ENCODE results near the gene FHIT.

DNA sequence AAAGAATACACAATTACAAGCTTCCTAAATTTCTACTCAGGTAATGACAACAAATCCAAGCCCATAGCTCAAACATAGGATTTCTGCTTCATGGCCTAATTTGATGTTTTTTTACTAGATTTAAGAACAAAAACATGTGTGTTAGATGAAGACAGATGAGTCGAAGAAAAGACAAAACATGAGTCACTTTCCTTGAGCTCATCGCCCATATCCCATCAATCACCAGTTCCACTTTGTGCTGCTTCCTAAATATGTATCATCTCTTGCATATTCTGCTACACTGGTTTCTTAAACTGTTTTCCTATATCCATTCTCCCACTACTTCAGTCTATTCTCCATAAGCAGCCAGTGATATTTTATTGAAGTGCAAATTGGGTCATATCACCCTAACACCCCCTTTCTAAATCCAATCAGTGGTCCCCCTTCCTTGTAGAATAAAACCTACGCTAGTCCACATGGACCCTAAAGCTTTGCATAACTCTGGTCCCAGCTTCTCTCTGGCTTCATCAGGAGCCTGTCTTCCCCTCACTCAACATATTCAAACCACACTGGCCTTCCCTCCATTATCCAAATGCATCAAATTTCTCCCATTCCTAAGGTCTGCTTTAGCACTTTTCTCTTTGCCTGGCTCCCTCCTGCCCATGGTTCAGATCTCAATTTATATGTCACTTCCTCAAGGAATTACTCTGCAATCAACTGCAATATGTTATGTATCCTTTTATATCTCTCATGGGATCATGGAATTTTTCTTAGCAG is 1033.9 kb downstream of the FHIT start:
- TF ChIP-seq POLR2A (IDR thresholded peaks at IDR 0.05; ENCODE audit: low read depth) = no peak
- TF ChIP-seq, protein P1, sequence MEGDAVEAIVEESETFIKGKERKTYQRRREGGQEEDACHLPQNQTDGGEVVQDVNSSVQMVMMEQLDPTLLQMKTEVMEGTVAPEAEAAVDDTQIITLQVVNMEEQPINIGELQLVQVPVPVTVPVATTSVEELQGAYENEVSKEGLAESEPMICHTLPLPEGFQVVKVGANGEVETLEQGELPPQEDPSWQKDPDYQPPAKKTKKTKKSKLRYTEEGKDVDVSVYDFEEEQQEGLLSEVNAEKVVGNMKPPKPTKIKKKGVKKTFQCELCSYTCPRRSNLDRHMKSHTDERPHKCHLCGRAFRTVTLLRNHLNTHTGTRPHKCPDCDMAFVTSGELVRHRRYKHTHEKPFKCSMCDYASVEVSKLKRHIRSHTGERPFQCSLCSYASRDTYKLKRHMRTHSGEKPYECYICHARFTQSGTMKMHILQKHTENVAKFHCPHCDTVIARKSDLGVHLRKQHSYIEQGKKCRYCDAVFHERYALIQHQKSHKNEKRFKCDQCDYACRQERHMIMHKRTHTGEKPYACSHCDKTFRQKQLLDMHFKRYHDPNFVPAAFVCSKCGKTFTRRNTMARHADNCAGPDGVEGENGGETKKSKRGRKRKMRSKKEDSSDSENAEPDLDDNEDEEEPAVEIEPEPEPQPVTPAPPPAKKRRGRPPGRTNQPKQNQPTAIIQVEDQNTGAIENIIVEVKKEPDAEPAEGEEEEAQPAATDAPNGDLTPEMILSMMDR (IDR thresholded peaks at IDR 0.05) = no peak
- no peak for TF ChIP-seq EP300 (IDR thresholded peaks at IDR 0.05)
- no peak for TF ChIP-seq POLR2AphosphoS5 (IDR thresholded peaks at IDR 0.05)

Data from esophagus muscularis mucosa (tissue), 4 donors.